ENCODE data around the gene CPZ. TPM values are rescaled to one million over a fixed set of nuclear protein-coding genes. Genes with fewer than 3 reads are reported as not detected.

CPZ gene
- total and polyA plus RNA-seq, 10 of the 15 experiments (the other 5 are each of a cell fraction or from before 2014, with no cell fraction given), result not detected

DNA sequence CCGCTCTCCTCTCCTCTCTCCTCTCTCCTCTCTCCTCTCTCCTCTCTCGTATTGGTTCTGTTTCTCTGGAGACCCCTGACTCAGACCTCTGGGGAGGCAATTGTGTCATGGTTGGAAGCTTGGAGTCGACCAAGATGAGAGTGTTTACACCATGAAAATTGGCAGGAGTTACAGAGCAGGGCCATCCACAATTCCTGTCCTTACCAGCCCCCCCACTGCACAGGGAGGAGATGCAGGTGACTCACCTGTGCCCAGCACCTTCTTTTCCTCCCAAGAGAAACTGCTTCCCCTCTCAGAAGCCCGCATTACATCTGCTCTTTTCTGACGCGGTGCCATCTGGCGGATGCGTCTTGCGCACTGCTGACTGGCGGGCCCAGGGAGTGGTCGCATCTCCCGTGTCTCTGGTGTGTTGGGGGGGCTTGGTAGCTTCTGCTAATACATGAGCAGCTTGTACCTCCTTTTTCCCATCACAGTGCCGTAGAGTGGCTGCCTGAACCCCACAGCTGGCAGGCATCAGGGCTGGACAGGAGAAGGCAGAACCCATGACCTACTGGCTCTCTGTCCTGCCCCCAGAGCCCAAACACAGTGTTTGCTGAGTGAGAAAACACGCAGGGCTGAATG lies 43.7 kb upstream of the CPZ start (continued):
- TF ChIP-seq, protein P1, sequence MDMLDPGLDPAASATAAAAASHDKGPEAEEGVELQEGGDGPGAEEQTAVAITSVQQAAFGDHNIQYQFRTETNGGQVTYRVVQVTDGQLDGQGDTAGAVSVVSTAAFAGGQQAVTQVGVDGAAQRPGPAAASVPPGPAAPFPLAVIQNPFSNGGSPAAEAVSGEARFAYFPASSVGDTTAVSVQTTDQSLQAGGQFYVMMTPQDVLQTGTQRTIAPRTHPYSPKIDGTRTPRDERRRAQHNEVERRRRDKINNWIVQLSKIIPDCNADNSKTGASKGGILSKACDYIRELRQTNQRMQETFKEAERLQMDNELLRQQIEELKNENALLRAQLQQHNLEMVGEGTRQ (IDR thresholded peaks at IDR 0.05; ENCODE audit: borderline replicate concordance, low read depth, low read length), result no peak
- TF ChIP-seq, protein P2, sequence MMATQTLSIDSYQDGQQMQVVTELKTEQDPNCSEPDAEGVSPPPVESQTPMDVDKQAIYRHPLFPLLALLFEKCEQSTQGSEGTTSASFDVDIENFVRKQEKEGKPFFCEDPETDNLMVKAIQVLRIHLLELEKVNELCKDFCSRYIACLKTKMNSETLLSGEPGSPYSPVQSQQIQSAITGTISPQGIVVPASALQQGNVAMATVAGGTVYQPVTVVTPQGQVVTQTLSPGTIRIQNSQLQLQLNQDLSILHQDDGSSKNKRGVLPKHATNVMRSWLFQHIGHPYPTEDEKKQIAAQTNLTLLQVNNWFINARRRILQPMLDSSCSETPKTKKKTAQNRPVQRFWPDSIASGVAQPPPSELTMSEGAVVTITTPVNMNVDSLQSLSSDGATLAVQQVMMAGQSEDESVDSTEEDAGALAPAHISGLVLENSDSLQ (IDR thresholded peaks at IDR 0.05), result no peak
- TF ChIP-seq RB1 (IDR thresholded peaks at IDR 0.05; ENCODE audit: borderline replicate concordance) (no peak), NBN (IDR thresholded peaks at IDR 0.05) (no peak), SPI1 (IDR thresholded peaks at IDR 0.05; ENCODE audit: borderline replicate concordance, insufficient read depth, low read depth, low read length) (no peak), MTA2 (IDR thresholded peaks at IDR 0.05; ENCODE audit: low read depth) (no peak), CREM (IDR thresholded peaks at IDR 0.05; ENCODE audit: low read depth) (no peak), BCL3 (IDR thresholded peaks at IDR 0.05; ENCODE audit: borderline replicate concordance, insufficient read depth, low read depth, low read length, poor library complexity, severe bottlenecking) (no peak)

DNA sequence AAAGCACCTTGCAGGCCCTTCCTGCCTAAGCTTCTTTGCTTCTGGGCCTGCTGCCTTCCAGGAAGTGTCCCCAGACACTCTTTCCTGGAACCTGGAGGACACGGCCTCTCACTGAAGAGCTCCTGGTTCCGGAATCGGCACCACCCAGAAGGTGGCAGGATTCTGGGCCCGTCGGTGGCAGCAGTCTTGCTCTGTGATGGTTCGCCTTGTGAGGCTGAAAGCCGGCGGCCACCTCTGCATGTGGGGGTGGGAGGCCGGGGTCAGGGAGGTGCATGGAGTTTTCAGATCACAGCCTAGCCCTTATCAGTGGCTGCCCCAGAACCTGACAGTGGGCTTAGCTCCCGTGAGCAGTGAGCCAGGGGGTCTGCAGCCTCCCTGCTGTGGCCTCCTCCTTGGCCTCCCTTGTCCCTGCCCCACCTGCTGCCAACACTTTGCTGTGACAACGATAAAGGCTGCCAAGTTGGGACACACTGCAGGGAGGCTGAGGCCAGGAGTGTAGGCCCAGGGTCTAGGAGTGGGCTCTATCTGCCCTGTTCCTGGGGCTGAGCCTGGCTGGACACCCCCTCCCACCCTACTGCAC lies 43.1 kb upstream of the CPZ start:
- CTCF ChIA-PET, result interaction anchor here (1.3 kb wide), 1 partner anchor 13 kb away, joined by 4 read pairs; no protein-coding TSS in a partner anchor
- FAIRE-seq (no peak), ATAC-seq (no peak), DNase-seq (ENCODE audit: low read depth, low spot score) (no peak)
- Histone ChIP-seq H3K27ac (ENCODE audit: control insufficient read depth, insufficient read depth) (no peak overlapping the region), H3K27me3 (replicated peaks in 1 of 2; ENCODE audit: control insufficient read depth in 2 of 2, insufficient read depth in 2 of 2, low read length in 1 of 2) (no peaks in the 10 kb centered on the region; a peak in 1 of 4 replicates), H3K36me3 (ENCODE audit: control insufficient read depth in 2 of 2, insufficient read depth in 2 of 2, low read length in 1 of 2) (no peaks in the 10 kb centered on the region), H3K79me2 (ENCODE audit: control insufficient read depth, insufficient read depth, low read length) (no peaks in the 10 kb centered on the region), H3K9me3 (replicated peaks; ENCODE audit: control insufficient read depth, insufficient read depth, low read length) (no peaks in the 10 kb centered on the region), H3K9ac (ENCODE audit: control insufficient read depth, insufficient read depth, low read length) (no peak overlapping the region), H4K20me1 (ENCODE audit: control insufficient read depth, insufficient read depth) (no peaks in the 10 kb centered on the region), H2AFZ (ENCODE audit: control insufficient read depth, low read depth, low read length) (no peak overlapping the region), H3K4me2 (ENCODE audit: control insufficient read depth, insufficient read depth) (no peak overlapping the region), H3K4me3 (no peak overlapping the region), H3K4me1 (ENCODE audit: control insufficient read depth, insufficient read depth, low read length) (no peaks in the 10 kb centered on the region)
- RAD21 ChIA-PET (ENCODE audit: unreplicated experiment), result no interaction called here
- intact Hi-C loops (cut with micrococcal nuclease; ENCODE audit: unreplicated experiment), result no loop called here
- in situ Hi-C loops (cut with MboI), result no loop called here
- BruUV-seq (replicated peaks), result no TSS peak
- SMC1A ChIA-PET (ENCODE audit: uncharacterized antibody, unreplicated experiment), result no interaction called here
- POLR2A ChIA-PET, result no interaction called here
- WGBS (ENCODE audit: insufficient coverage, insufficient replicate concordance, low lambda C conversion rate, missing lambda C conversion rate), result 32% methylated on average over 11 of the region's 11 CpGs
- no peak for TF ChIP-seq PAX5 (IDR thresholded peaks at IDR 0.05; ENCODE audit: borderline replicate concordance, low read depth, low read length)
- no peak for TF ChIP-seq CBFB (IDR thresholded peaks at IDR 0.05; ENCODE audit: low read depth)
- no peak for TF ChIP-seq EZH2 (IDR thresholded peaks at IDR 0.05; ENCODE audit: borderline replicate concordance, control insufficient read depth, low read depth, low read length)
- TF ChIP-seq CTCF (IDR thresholded peaks at IDR 0.05 in 2 of 3, conservative IDR thresholded peaks at IDR 0.05 in 1 of 3; ENCODE audit: control insufficient read depth in 2 of 3, extremely low read depth in 1 of 3, insufficient read depth in 1 of 3, low read depth in 3 of 3, low read length in 3 of 3), result no peak
- TF ChIP-seq IKZF1 (conservative IDR thresholded peaks at IDR 0.05), result no peak
- no peak for TF ChIP-seq BHLHE40 (IDR thresholded peaks at IDR 0.05; ENCODE audit: borderline replicate concordance in 1 of 2, low read depth in 2 of 2, low read length in 1 of 2)
- TF ChIP-seq NRF1 (conservative IDR thresholded peaks at IDR 0.05; ENCODE audit: low read depth, low read length), result no peak
- no peak for TF ChIP-seq ESRRA (IDR thresholded peaks at IDR 0.05; ENCODE audit: low read length)

Data from GM12878 (cell line).